PC-3 (cell line): ENCODE data around the gene CD244. TPM values are rescaled to one million over a fixed set of nuclear protein-coding genes. Genes with fewer than 3 reads are reported as not detected.

ENCODE experiments used
- ATAC-seq: fragments of 200-7000 bp; cut with Tn5 transposase; 2 replicates; pipeline ENCODE4 v1.9.1; 2020; ENCODE audit warnings: mild to moderate bottlenecking, moderate library complexity
- BruUV-seq: library from RNA; stranded (reverse); fragments of 400-500 nt; replicated peaks from 2 replicates; lab custom pipeline; 2021; lab: Mats Ljungman, UMichigan
- CTCF ChIA-PET: fragments of 300-600 bp; sonication (Branson Sonifier 250); formaldehyde crosslinking; loops from one replicate; lab custom pipeline; 2022; ENCODE audit warnings: antibody characterized with exemption; lab: Charles Lee
- POLR2A ChIA-PET: fragments of 300-600 bp; sonication (Branson Sonifier 250); formaldehyde crosslinking; loops from one replicate; lab custom pipeline; 2022; ENCODE audit warnings: antibody characterized with exemption; ENCODE audit not compliant: unreplicated experiment; lab: Charles Lee
- DNase-seq: peaks from one replicate; pipeline ENCODE4 v3.0.0-alpha.2; 2015
- H2AFZ ChIP-seq: fragments of 300-600 bp; sonication (generic); 2 replicates; pipeline ENCODE4 v1.6.0; 2016; ENCODE audit warnings: antibody characterized with exemption, low read length
- H3F3A ChIP-seq: fragments of 300-600 bp; sonication (generic); one replicate; pipeline ENCODE4 v1.6.0; 2017; ENCODE audit warnings: antibody characterized with exemption, low read length, control low read depth, mild to moderate bottlenecking; ENCODE audit not compliant: unreplicated experiment
- H3K27ac ChIP-seq: fragments of 300-600 bp; sonication (generic); 2 replicates; pipeline ENCODE4 v1.5.1; 2016; ENCODE audit warnings: mild to moderate bottlenecking, low read length
- H3K27me3 ChIP-seq: fragments of 300-600 bp; sonication (generic); 2 replicates; pipeline ENCODE4 v1.6.1; 2016; ENCODE audit warnings: low read length, mixed read lengths
- H3K36me3 ChIP-seq: fragments of 300-600 bp; sonication (generic); 2 replicates; pipeline ENCODE4 v1.6.1; 2016; ENCODE audit warnings: low read depth, mixed run types, low read length, mixed read lengths
- H3K4me1 ChIP-seq: fragments of 300-600 bp; sonication (generic); 2 replicates; pipeline ENCODE4 v1.5.1; 2016; ENCODE audit warnings: low read length; ENCODE audit not compliant: insufficient read depth
- H3K4me2 ChIP-seq: fragments of 300-600 bp; sonication (generic); 2 replicates; pipeline ENCODE4 v1.6.0; 2016; ENCODE audit warnings: low read length
- H3K4me3 ChIP-seq: fragments of 300-600 bp; sonication (generic); 2 replicates; pipeline ENCODE4 v1.5.1; 2016; ENCODE audit warnings: mild to moderate bottlenecking, low read length, mixed read lengths
- H3K79me2 ChIP-seq: fragments of 300-600 bp; sonication (generic); 2 replicates; pipeline ENCODE4 v1.6.1; 2017; ENCODE audit warnings: low read length, mixed read lengths
- H3K9ac ChIP-seq: fragments of 300-600 bp; sonication (generic); 2 replicates; pipeline ENCODE4 v1.6.0; 2016; ENCODE audit warnings: mild to moderate bottlenecking, low read length
- H3K9me2 ChIP-seq: fragments of 300-600 bp; sonication (generic); replicated peaks from 2 replicates; pipeline ENCODE4 v1.6.1; 2016; ENCODE audit warnings: mixed run types, low read length, mixed read lengths
- H3K9me3 ChIP-seq: fragments of 300-600 bp; sonication (generic); 2 replicates; pipeline ENCODE4 v1.6.1; 2016; ENCODE audit warnings: low read length, mixed read lengths
- H4K20me1 ChIP-seq: fragments of 300-600 bp; sonication (generic); 2 replicates; pipeline ENCODE4 v1.6.1; 2016; ENCODE audit warnings: low read length, mixed read lengths
- EZH2 ChIP-seq: fragments of 300-600 bp; sonication (generic); IDR thresholded peaks from one replicate; pipeline ENCODE4 v1.6.1; 2017; ENCODE audit warnings: antibody characterized with exemption, mild to moderate bottlenecking, low read length; ENCODE audit not compliant: unreplicated experiment
- EZH2phosphoT487 ChIP-seq: fragments of 300-600 bp; sonication (generic); IDR thresholded peaks from 2 replicates; pipeline ENCODE4 v1.6.1; 2018; ENCODE audit warnings: mild to moderate bottlenecking, antibody characterized with exemption, low read length, borderline replicate concordance
- intact Hi-C: fragments of 100-400 bp; cut with micrococcal nuclease; formaldehyde crosslinking; loops from 2 replicates; pipeline ENCODE4 v1.9.0; 2023
- total RNA-seq: library from RNA; depleted of rRNA; stranded (reverse); fragments of >200 nt; gene quantifications from 2 replicates; pipeline ENCODE4 v1.2.3, GENCODE V29; 2014
- TF ChIP-seq, protein P1 (sequence below): fragments of 300-600 bp; sonication (generic); conservative IDR thresholded peaks from 2 replicates; pipeline ENCODE4 v1.5.1; 2017; ENCODE audit warnings: antibody characterized with exemption, low read depth, mild to moderate bottlenecking, low read length

Gene CD244
- total RNA-seq, 1 experiment from 2014 or later, result not detected

DNA sequence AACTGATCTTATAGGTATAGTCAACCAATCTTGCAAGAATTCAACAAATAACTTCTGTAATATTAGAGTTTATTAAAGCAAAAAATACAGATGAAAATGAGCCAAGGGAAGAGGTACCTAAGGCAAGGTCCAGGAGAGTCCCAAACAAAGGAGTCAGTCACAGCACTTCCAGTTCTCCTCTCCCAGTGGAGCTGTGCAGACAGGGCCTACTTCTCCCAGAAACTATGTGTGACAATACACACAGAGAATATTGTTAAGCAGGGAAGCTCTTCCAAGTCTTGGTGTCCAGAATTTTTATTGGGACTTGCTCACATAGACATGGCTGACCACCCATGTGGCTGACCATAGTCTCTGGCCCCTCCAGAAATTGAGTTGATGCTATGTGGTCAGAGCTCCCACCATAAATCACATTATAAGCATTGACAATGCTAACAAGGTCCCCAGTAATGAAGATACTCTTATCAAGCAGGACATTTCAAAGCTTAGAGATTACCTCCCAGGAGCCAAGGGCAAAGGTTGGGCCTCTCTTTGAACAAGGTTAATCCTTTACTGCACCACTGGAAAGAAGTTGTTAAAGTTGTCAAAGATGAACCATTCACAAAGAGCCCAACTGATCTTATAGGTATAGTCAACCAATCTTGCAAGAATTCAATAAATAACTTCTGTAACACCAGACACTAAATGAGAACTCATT, 3.5 kb upstream of the CD244 start:
- Histone ChIP-seq H3K27me3 (no peaks in the 10 kb centered on the region), H3K4me1 (peaks cover 8% of the 10 kb centered on the region), H3K36me3 (no peaks in the 10 kb centered on the region), H3K4me3 (no peak overlapping the region), H2AFZ (no peak overlapping the region), H4K20me1 (no peaks in the 10 kb centered on the region), H3K27ac (no peak overlapping the region), H3K79me2 (no peaks in the 10 kb centered on the region), H3F3A (no peaks in the 10 kb centered on the region), H3K9me2 (no peaks in the 10 kb centered on the region), H3K9me3 (no peaks in the 10 kb centered on the region), H3K9ac (no peak overlapping the region), H3K4me2 (no peak overlapping the region)
- TF ChIP-seq EZH2 (no peak), EZH2phosphoT487 (no peak)
- TF ChIP-seq, protein P1, sequence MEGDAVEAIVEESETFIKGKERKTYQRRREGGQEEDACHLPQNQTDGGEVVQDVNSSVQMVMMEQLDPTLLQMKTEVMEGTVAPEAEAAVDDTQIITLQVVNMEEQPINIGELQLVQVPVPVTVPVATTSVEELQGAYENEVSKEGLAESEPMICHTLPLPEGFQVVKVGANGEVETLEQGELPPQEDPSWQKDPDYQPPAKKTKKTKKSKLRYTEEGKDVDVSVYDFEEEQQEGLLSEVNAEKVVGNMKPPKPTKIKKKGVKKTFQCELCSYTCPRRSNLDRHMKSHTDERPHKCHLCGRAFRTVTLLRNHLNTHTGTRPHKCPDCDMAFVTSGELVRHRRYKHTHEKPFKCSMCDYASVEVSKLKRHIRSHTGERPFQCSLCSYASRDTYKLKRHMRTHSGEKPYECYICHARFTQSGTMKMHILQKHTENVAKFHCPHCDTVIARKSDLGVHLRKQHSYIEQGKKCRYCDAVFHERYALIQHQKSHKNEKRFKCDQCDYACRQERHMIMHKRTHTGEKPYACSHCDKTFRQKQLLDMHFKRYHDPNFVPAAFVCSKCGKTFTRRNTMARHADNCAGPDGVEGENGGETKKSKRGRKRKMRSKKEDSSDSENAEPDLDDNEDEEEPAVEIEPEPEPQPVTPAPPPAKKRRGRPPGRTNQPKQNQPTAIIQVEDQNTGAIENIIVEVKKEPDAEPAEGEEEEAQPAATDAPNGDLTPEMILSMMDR, result no peak
- ChIA-PET POLR2A (no interaction called here), CTCF (no interaction called here)
- intact Hi-C loops, result no loop called here
- BruUV-seq, result no TSS peak
- DNase-seq, result no peak
- ATAC-seq, result no peak

DNA sequence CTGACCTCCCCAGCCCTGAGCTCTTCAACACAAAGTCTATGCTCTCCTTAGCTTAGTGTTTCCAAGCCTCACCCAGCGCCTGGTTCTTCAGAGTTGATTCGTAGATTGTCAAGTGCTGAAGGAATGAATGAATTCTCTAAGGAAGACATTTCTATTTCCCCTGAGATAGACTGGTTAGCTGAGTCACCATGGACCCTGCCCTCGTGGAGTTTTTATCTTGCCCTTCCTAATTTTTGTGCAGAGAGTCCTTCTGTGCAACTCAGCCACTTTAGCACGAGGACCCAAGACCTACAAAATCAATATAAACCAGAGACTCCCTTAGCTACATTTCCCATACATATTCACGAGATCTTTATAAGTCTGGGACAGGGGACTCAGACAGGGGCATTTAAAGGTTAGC, 2.6 kb upstream of the CD244 start:
- Histone ChIP-seq H2AFZ (no peak overlapping the region), H4K20me1 (no peaks in the 10 kb centered on the region), H3K79me2 (no peaks in the 10 kb centered on the region), H3K4me3 (no peak overlapping the region), H3K27me3 (no peaks in the 10 kb centered on the region), H3K36me3 (no peaks in the 10 kb centered on the region), H3K9me2 (no peaks in the 10 kb centered on the region), H3K9me3 (no peaks in the 10 kb centered on the region), H3K27ac (no peak overlapping the region), H3K4me2 (no peak overlapping the region), H3F3A (no peaks in the 10 kb centered on the region), H3K9ac (no peak overlapping the region), H3K4me1 (peaks cover 8% of the 10 kb centered on the region)
- POLR2A ChIA-PET, result no interaction called here
- no peak for DNase-seq
- no TSS peak for BruUV-seq
- ATAC-seq, result no peak
- intact Hi-C loops, result no loop called here
- TF ChIP-seq EZH2phosphoT487 (no peak), EZH2 (no peak)
- TF ChIP-seq, protein P1, result no peak
- CTCF ChIA-PET, result interaction anchor here (0.7 kb wide), 1 partner anchor 30 kb away, joined by 5 read pairs; no protein-coding TSS in a partner anchor

DNA sequence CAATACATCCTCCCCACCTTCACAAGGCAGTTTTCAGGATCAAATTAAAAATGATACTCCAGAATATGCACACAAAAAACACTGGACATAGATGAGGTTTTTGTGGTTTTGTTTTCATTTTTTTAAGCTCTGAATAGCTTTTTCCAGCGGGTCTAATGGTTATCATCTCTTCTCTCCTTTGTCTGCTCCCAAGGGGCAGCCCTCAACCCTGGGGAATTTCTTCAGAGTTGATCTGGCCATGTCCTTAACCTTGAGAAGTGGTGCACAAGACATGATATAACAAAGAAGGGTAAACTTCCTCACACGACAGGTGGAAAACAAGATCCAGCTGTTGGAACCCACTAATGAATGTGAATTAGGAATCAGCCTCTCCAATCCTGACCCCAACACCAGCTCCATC, 1.5 kb upstream of the CD244 start:
- POLR2A ChIA-PET, result no interaction called here
- ATAC-seq, result no peak
- DNase-seq, result no peak
- Histone ChIP-seq H3K27me3 (no peaks in the 10 kb centered on the region), H3K4me3 (no peak overlapping the region), H3K36me3 (no peaks in the 10 kb centered on the region), H3K79me2 (no peaks in the 10 kb centered on the region), H4K20me1 (no peaks in the 10 kb centered on the region), H3K9ac (no peak overlapping the region), H3K4me1 (peaks cover 8% of the 10 kb centered on the region), H3K4me2 (no peak overlapping the region), H3K27ac (no peak overlapping the region), H3K9me3 (no peaks in the 10 kb centered on the region), H3K9me2 (no peaks in the 10 kb centered on the region), H2AFZ (no peak overlapping the region), H3F3A (no peaks in the 10 kb centered on the region)
- TF ChIP-seq, protein P1, result no peak
- TF ChIP-seq EZH2phosphoT487 (no peak), EZH2 (no peak)
- intact Hi-C loops, result no loop called here
- CTCF ChIA-PET, result interaction anchor here (0.6 kb wide), 1 partner anchor 277 kb away, joined by 3 read pairs; no protein-coding TSS in a partner anchor
- BruUV-seq, result no TSS peak
